Tibial nerve (tissue), 4 donors: ENCODE data around the gene SNX25. TPM values are rescaled to one million over a fixed set of nuclear protein-coding genes. Genes with fewer than 3 reads are reported as not detected.

ENCODE experiments used
- DNase-seq, 2 donors: peaks; one replicate each; pipeline ENCODE4 v3.0.0-alpha.2; 2019; ENCODE audit warnings: low spot score in 2 of 2
- H3K27ac ChIP-seq, 4 donors: fragments of 200-600 bp; sonication (generic) in 3 of 4; one replicate each; pipeline ENCODE4 v1.5.1; 2017 to 2019; ENCODE audit warnings: mild to moderate bottlenecking in 1 of 4
- H3K27me3 ChIP-seq, 2 donors: fragments of 200-600 bp; sonication (generic) in 1 of 2; one replicate each; pipeline versions ENCODE4 v1.5.1 to v1.6.0; 2017 to 2019
- H3K36me3 ChIP-seq, 3 donors: fragments of 200-600 bp; sonication (generic); one replicate each; pipeline ENCODE4 v1.5.1; 2018 to 2019
- H3K4me1 ChIP-seq, 4 donors: fragments of 200-600 bp; sonication (generic) in 3 of 4; one replicate each; pipeline ENCODE4 v1.5.1; 2017 to 2019
- H3K4me3 ChIP-seq, 4 donors: fragments of 200-600 bp; sonication (generic) in 3 of 4; one replicate each; pipeline ENCODE4 v1.5.1; 2017 to 2019; ENCODE audit warnings: mild to moderate bottlenecking in 1 of 4, moderate library complexity in 1 of 4
- H3K9me3 ChIP-seq, 4 donors: fragments of 200-600 bp; sonication (generic) in 3 of 4; one replicate each; pipeline ENCODE4 v1.5.1; 2017 to 2019
- CTCF ChIP-seq, 5 experiments: fragments of 200-600 bp in 3 of 5; fragments of 450-650 bp in 2 of 5; sonication (generic) in 3 of 5; IDR thresholded peaks; one replicate each; pipeline ENCODE4 v1.5.1; 2016 to 2019; ENCODE audit warnings: antibody characterized with exemption in 5 of 5, mild to moderate bottlenecking in 3 of 5, moderate library complexity in 2 of 5
- EP300 ChIP-seq, 2 donors: sonication (generic); formaldehyde crosslinking; IDR thresholded peaks; one replicate each; pipeline ENCODE4 v1.6.1; 2017; ENCODE audit warnings: antibody characterized with exemption in 2 of 2, mild to moderate bottlenecking in 1 of 2
- POLR2A ChIP-seq, 2 donors: fragments of 450-650 bp; IDR thresholded peaks; one replicate each; pipeline ENCODE4 v1.6.1; 2017; ENCODE audit warnings: antibody characterized with exemption in 2 of 2, mild to moderate bottlenecking in 2 of 2, moderate library complexity in 2 of 2
- WGBS, 2 donors: methylation state at CpG; one replicate each; pipeline ENCODE4 v1.1.5; 2018; 5-methylcytosine and 5-hydroxymethylcytosine counted together
- total RNA-seq, 4 donors: library from RNA; depleted of rRNA; stranded (reverse); fragments of >200 nt; gene quantifications; one replicate each; pipeline ENCODE4 v1.1.0, GENCODE V29; 2016

The SNX25 gene
- total RNA-seq, 4 donors from 2014 or later, result 17.7 to 29.4 (median 23.5) TPM

DNA sequence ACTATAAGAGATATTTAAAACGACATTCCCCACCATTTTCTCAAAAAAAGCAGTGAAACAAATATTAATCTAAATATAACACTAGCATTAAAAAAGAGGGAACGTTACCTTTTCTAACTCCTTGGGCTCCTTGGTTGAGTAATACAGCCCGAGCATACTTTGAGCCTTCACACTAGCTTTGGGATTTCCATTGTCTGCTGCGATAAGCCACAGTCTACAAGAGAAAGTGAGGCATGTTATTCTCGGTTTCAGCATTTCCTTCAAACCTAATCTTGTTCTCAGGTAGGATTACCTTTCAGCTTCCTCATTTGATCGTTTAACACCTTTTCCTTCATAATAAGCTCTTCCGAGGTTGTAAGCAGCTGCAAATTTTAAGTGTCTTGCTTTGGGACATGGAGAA, 164.6 kb downstream of the SNX25 start:
- WGBS, 2 donors, result 89 to 91% methylated on average over 7 of the region's 7 CpGs
- Histone ChIP-seq H3K27me3 (no peaks in the 10 kb centered on the region), H3K4me3 (no peak overlapping the region), H3K4me1 (no peaks in the 10 kb centered on the region), H3K36me3 (peaks cover 0 to 39% (median 0%) of the 10 kb centered on the region in 3 donors), H3K9me3 (no peaks in the 10 kb centered on the region), H3K27ac (no peak overlapping the region)
- DNase-seq, result no peak
- TF ChIP-seq CTCF (IDR thresholded peaks at IDR 0.05), result no peak
- no peak for TF ChIP-seq EP300 (IDR thresholded peaks at IDR 0.05)
- no peak for TF ChIP-seq POLR2A (IDR thresholded peaks at IDR 0.05)

- WGBS, 2 donors, result 69 to 81% methylated on average over 6 of the region's 6 CpGs
- peaks cover 0 to 39% (median 0%) of the 10 kb centered on the region in 3 donors for H3K36me3 ChIP-seq
These were observed 165.2 kb downstream of the SNX25 start for GRCh38 chr4:185374573-185374972.

GRCh38 chr4:185378264-185378663, 168.9 kb downstream of the SNX25 start:
- Histone ChIP-seq H3K27me3 (no peaks in the 10 kb centered on the region), H3K4me3 (no peak overlapping the region), H3K9me3 (peaks cover 0 to 13% (median 0%) of the 10 kb centered on the region in 4 donors), H3K27ac (no peak overlapping the region), H3K4me1 (peaks cover 0 to 5% (median 0%) of the 10 kb centered on the region in 4 donors), H3K36me3 (peaks cover 0 to 9% (median 0%) of the 10 kb centered on the region in 3 donors)
- DNase-seq, result no peak
- TF ChIP-seq EP300 (IDR thresholded peaks at IDR 0.05), result no peak
- TF ChIP-seq POLR2A (IDR thresholded peaks at IDR 0.05), result no peak
- no peak for TF ChIP-seq CTCF (IDR thresholded peaks at IDR 0.05)
- 81 to 85% methylated on average over 6 of the region's 6 CpGs for WGBS, 2 donors

More at GRCh38 chr4:185374573-185374972, 165.2 kb downstream of the SNX25 start:
- H3K4me1 ChIP-seq, result peaks cover 0 to 4% (median 0%) of the 10 kb centered on the region in 4 donors
- TF ChIP-seq POLR2A (IDR thresholded peaks at IDR 0.05) (no peak), CTCF (IDR thresholded peaks at IDR 0.05) (no peak), EP300 (IDR thresholded peaks at IDR 0.05) (no peak)
- H3K27me3 ChIP-seq, result no peaks in the 10 kb centered on the region
- no peak for DNase-seq
- no peak overlapping the region for H3K4me3 ChIP-seq
- no peaks in the 10 kb centered on the region for H3K9me3 ChIP-seq
- no peak overlapping the region for H3K27ac ChIP-seq

GRCh38 chr4:185379326-185380295, 170.2 kb downstream of the SNX25 start:
- TF ChIP-seq POLR2A (IDR thresholded peaks at IDR 0.05) (no peak), CTCF (IDR thresholded peaks at IDR 0.05) (no peak), EP300 (IDR thresholded peaks at IDR 0.05) (no peak)
- 79 to 82% methylated on average over 13 of the region's 13 CpGs for WGBS, 2 donors
- H3K4me1 ChIP-seq, result peaks cover 0 to 9% (median 2%) of the 10 kb centered on the region in 4 donors
- H3K27me3 ChIP-seq, result no peaks in the 10 kb centered on the region
- H3K36me3 ChIP-seq, result peaks cover 0 to 6% (median 0%) of the 10 kb centered on the region in 3 donors
- H3K4me3 ChIP-seq, result no peak overlapping the region
- no peak for DNase-seq
- H3K9me3 ChIP-seq, result peaks cover 0 to 13% (median 0%) of the 10 kb centered on the region in 4 donors
- H3K27ac ChIP-seq, result no peak overlapping the region

DNA sequence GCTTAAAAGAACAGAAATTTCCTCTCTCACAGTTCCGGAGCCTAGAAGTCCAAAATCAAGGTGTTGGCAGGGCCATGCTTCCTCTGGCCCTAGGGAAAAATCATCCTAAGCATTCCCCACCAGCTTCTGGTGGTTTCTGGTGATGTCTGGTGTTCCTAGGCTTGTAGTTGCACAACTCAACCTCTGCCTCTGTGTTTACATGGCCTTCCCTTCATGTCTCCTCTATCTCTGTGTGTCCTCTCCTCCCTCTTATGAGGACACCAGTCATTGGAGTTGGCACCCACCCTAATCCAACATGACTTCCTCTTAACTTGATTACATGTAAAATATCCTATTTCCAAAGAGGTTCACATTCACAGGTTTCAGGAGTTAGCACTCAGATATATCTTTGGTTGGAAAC, 170.9 kb downstream of the SNX25 start:
- H3K9me3 ChIP-seq, result peaks cover 0 to 13% (median 0%) of the 10 kb centered on the region in 4 donors
- H3K27me3 ChIP-seq, result no peaks in the 10 kb centered on the region
- DNase-seq, result no peak
- no peak overlapping the region for H3K27ac ChIP-seq
- peaks cover 0 to 16% (median 5%) of the 10 kb centered on the region in 4 donors for H3K4me1 ChIP-seq
- 89 to 91% methylated on average over 1 of the region's 1 CpG for WGBS, 2 donors
- TF ChIP-seq CTCF (IDR thresholded peaks at IDR 0.05), result no peak
- TF ChIP-seq POLR2A (IDR thresholded peaks at IDR 0.05), result no peak
- TF ChIP-seq EP300 (IDR thresholded peaks at IDR 0.05), result no peak
- no peak overlapping the region for H3K4me3 ChIP-seq
- H3K36me3 ChIP-seq, result peaks cover 0 to 6% (median 0%) of the 10 kb centered on the region in 3 donors
